NCI-H1092 (cell line): ENCODE measurements around the gene GTF3C1.

Experiments
- DNase-seq: peaks from one replicate; lab custom pipeline; 2025; lab: John Stamatoyannopoulos, UW

GTF3C1 gene

GRCh38 chr16:27566417-27566816 is 16.7 kb upstream of the GTF3C1 start:
- DNase-seq = no peak

GRCh38 chr16:27564224-27564623 is 14.5 kb upstream of the GTF3C1 start:
- no peak for DNase-seq

GRCh38 chr16:27561216-27561615 is 11.5 kb upstream of the GTF3C1 start:
- no peak for DNase-seq

- DNase-seq = no peak
Observed at GRCh38 chr16:27558932-27559331, 9.2 kb upstream of the GTF3C1 start.

- DNase-seq = no peak
Observed at GRCh38 chr16:27558434-27558833, 8.7 kb upstream of the GTF3C1 start.

GRCh38 chr16:27556471-27556870 is 6.8 kb upstream of the GTF3C1 start:
- no peak for DNase-seq

GRCh38 chr16:27551036-27551435 is 1.3 kb upstream of the GTF3C1 start:
- DNase-seq = no peak

- no peak for DNase-seq
Observed at GRCh38 chr16:27550582-27550920, 838 bp upstream of the GTF3C1 start.

GRCh38 chr16:27549464-27549745 is 308 bp downstream of the GTF3C1 start:
- no peak for DNase-seq

GRCh38 chr16:27547851-27548250 is 1.9 kb downstream of the GTF3C1 start:
- no peak for DNase-seq

GRCh38 chr16:27547134-27547533 is 2.6 kb downstream of the GTF3C1 start:
- DNase-seq = no peak

GRCh38 chr16:27544671-27545070 is 5.0 kb downstream of the GTF3C1 start:
- DNase-seq = no peak

GRCh38 chr16:27543801-27544200 is 5.9 kb downstream of the GTF3C1 start:
- no peak for DNase-seq

GRCh38 chr16:27539636-27540035 is 10.1 kb downstream of the GTF3C1 start:
- no peak for DNase-seq

- no peak for DNase-seq
Observed at GRCh38 chr16:27539120-27539519, 10.6 kb downstream of the GTF3C1 start.

GRCh38 chr16:27538528-27538927 is 11.2 kb downstream of the GTF3C1 start:
- DNase-seq = no peak

- DNase-seq = no peak
Observed at GRCh38 chr16:27534256-27534655, 15.5 kb downstream of the GTF3C1 start.

- DNase-seq = no peak
Observed at GRCh38 chr16:27531826-27532800, 17.6 kb downstream of the GTF3C1 start.

- DNase-seq = no peak
Observed at GRCh38 chr16:27531186-27531585, 18.5 kb downstream of the GTF3C1 start.

- DNase-seq = no peak
Observed at GRCh38 chr16:27529962-27530361, 19.8 kb downstream of the GTF3C1 start.

GRCh38 chr16:27528294-27528693 is 21.4 kb downstream of the GTF3C1 start:
- no peak for DNase-seq

- no peak for DNase-seq
Observed at GRCh38 chr16:27526180-27526579, 23.5 kb downstream of the GTF3C1 start.

GRCh38 chr16:27522173-27522707 is 27.5 kb downstream of the GTF3C1 start:
- no peak for DNase-seq
